PC-9 (cell line): ENCODE measurements around the gene ANKRD6. TPM values are rescaled to one million over a fixed set of nuclear protein-coding genes. Genes with fewer than 3 reads are reported as not detected.
"Not testable (repeated sequence)": the region's sequence is repeated elsewhere in the genome, so short reads cannot be mapped to it uniquely, and the experiment has no call there.

Experiments used
- BruUV-seq: library from RNA; stranded (reverse); fragments of 400-500 nt; replicated peaks from 2 replicates; lab custom pipeline; 2021; lab: Mats Ljungman, UMichigan
- CTCF ChIA-PET: fragments of 300-600 bp; sonication (Branson Sonifier 250); formaldehyde crosslinking; loops from one replicate; lab custom pipeline; 2022; ENCODE audit warnings: antibody characterized with exemption; lab: Charles Lee
- POLR2A ChIA-PET: fragments of 300-600 bp; sonication (Branson Sonifier 250); formaldehyde crosslinking; loops from one replicate; lab custom pipeline; 2022; ENCODE audit warnings: antibody characterized with exemption; ENCODE audit not compliant: unreplicated experiment; lab: Charles Lee
- DNase-seq, 2 experiments: peaks; one replicate each; pipeline versions ENCODE4 v3.0.0 to v3.0.0-alpha.2; 2015 to 2022; ENCODE audit warnings: mixed read lengths in 1 of 2
- H2AFZ ChIP-seq: fragments of 200-600 bp; sonication (generic); 2 replicates; pipeline ENCODE4 v1.8.1; 2017; ENCODE audit warnings: antibody characterized with exemption
- H3F3A ChIP-seq: fragments of 200-600 bp; sonication (generic); 2 replicates; pipeline ENCODE4 v1.8.1; 2017; ENCODE audit warnings: antibody characterized with exemption, mild to moderate bottlenecking, low read depth; ENCODE audit not compliant: insufficient read depth
- H3K27ac ChIP-seq: fragments of 200-600 bp; sonication (generic); 2 replicates; pipeline ENCODE4 v1.6.1; 2016; ENCODE audit warnings: mixed run types
- H3K27me3 ChIP-seq: fragments of 200-600 bp; sonication (generic); 2 replicates; pipeline ENCODE4 v1.6.1; 2016; ENCODE audit warnings: low read depth, mixed run types; ENCODE audit not compliant: insufficient read depth
- H3K36me3 ChIP-seq: fragments of 200-600 bp; sonication (generic); 2 replicates; pipeline ENCODE4 v1.6.1; 2016; ENCODE audit warnings: low read depth, mixed run types
- H3K4me1 ChIP-seq: fragments of 200-600 bp; sonication (generic); replicated peaks from 2 replicates; pipeline ENCODE4 v1.6.1; 2016; ENCODE audit warnings: mixed run types; ENCODE audit not compliant: insufficient read depth
- H3K4me2 ChIP-seq: fragments of 200-600 bp; sonication (generic); 2 replicates; pipeline ENCODE4 v1.6.1; 2017; ENCODE audit warnings: mixed run types
- H3K4me3 ChIP-seq: fragments of 200-600 bp; sonication (generic); 2 replicates; pipeline ENCODE4 v1.6.1; 2016; ENCODE audit warnings: mixed run types
- H3K79me2 ChIP-seq: fragments of 200-600 bp; sonication (generic); 2 replicates; pipeline ENCODE4 v1.6.1; 2017; ENCODE audit warnings: low read depth, mixed run types
- H3K9me2 ChIP-seq: fragments of 200-600 bp; sonication (generic); 2 replicates; pipeline ENCODE4 v1.8.1; 2017; ENCODE audit warnings: mild to moderate bottlenecking; ENCODE audit not compliant: insufficient read depth
- H3K9me3 ChIP-seq: fragments of 200-600 bp; sonication (generic); 2 replicates; pipeline ENCODE4 v1.8.1; 2016; ENCODE audit warnings: low read depth; ENCODE audit not compliant: insufficient read depth
- H4K20me1 ChIP-seq: fragments of 200-600 bp; sonication (generic); 2 replicates; pipeline ENCODE4 v1.8.1; 2017; ENCODE audit not compliant: insufficient read depth
- EZH2 ChIP-seq: fragments of 200-600 bp; sonication (generic); IDR thresholded peaks from 2 replicates; pipeline ENCODE4 v1.8.0; 2017; ENCODE audit warnings: antibody characterized with exemption, low read depth
- intact Hi-C: fragments of 100-400 bp; cut with micrococcal nuclease; formaldehyde crosslinking; loops from one replicate; pipeline ENCODE4 v1.10.0; 2022; ENCODE audit not compliant: unreplicated experiment
- total RNA-seq: library from RNA; stranded (reverse); gene quantifications from 2 replicates; pipeline ENCODE4 v1.2.3, GENCODE V29; 2021
- TF ChIP-seq, protein P1 (sequence below): fragments of 200-600 bp; sonication (generic); conservative IDR thresholded peaks from 2 replicates; pipeline ENCODE4 v1.6.1; 2017; ENCODE audit warnings: mixed run types, antibody characterized with exemption, mild to moderate bottlenecking, moderate library complexity

Gene ANKRD6
- total RNA-seq, 1 experiment from 2014 or later: 1.8 TPM

DNA sequence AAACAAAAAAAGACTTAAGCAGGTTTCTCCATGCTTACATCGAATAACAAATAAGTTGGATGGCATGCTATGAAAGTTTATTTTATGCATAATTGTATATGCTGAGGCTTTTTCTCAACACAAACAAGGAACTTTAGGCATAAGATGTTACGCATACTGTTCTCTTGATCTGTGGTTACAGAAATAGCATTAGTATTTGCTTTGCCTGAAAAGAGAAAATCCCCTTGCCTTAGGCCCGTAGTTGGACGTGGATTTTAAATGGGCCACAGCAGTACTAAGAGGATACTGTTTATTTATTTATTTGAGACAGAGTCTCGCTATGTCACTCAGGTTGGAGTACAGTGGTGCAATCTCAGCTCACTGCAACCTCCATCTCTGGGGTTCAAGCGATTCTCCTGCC lies 186.6 kb downstream of the ANKRD6 start:
- Histone ChIP-seq H3K4me1 (no peaks in the 10 kb centered on the region), H3K27ac (no peak overlapping the region), H3K27me3 (no peaks in the 10 kb centered on the region), H3K9me2 (no peaks in the 10 kb centered on the region), H3K9me3 (no peaks in the 10 kb centered on the region), H2AFZ (no peak overlapping the region), H3F3A (no peaks in the 10 kb centered on the region), H4K20me1 (no peaks in the 10 kb centered on the region), H3K4me2 (no peak overlapping the region), H3K4me3 (no peak overlapping the region), H3K36me3 (no peaks in the 10 kb centered on the region), H3K79me2 (no peaks in the 10 kb centered on the region)
- TF ChIP-seq, protein P1, sequence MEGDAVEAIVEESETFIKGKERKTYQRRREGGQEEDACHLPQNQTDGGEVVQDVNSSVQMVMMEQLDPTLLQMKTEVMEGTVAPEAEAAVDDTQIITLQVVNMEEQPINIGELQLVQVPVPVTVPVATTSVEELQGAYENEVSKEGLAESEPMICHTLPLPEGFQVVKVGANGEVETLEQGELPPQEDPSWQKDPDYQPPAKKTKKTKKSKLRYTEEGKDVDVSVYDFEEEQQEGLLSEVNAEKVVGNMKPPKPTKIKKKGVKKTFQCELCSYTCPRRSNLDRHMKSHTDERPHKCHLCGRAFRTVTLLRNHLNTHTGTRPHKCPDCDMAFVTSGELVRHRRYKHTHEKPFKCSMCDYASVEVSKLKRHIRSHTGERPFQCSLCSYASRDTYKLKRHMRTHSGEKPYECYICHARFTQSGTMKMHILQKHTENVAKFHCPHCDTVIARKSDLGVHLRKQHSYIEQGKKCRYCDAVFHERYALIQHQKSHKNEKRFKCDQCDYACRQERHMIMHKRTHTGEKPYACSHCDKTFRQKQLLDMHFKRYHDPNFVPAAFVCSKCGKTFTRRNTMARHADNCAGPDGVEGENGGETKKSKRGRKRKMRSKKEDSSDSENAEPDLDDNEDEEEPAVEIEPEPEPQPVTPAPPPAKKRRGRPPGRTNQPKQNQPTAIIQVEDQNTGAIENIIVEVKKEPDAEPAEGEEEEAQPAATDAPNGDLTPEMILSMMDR: no peak
- ChIA-PET POLR2A (no interaction called here), CTCF (no interaction called here)
- no TSS peak for BruUV-seq
- no peak for DNase-seq
- intact Hi-C loops: no loop called here

DNA sequence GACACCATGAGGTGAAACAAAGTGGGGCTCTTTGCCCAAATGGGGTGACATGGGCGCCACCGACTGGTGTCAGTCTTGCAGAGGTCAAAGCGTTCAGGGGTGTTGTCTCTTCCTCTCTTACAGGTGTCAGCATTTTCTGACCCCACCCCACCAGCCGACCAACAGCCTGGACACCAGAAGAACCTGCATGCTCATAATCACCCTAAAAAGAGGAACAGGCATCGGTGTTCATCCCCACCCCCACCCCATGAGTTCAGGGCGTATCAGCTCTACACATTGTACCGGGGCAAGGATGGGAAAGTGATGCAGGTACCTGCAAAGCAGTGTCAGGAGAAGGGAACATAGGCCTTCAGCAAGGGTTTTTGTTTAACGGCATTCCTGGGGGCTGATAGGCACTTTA lies 190.8 kb downstream of the ANKRD6 start:
- no peaks in the 10 kb centered on the region for H3K4me1 ChIP-seq
- intact Hi-C loops: no loop called here
- no peak overlapping the region for H3K27ac ChIP-seq
- ChIA-PET POLR2A (no interaction called here), CTCF (no interaction called here)
- H4K20me1 ChIP-seq: no peaks in the 10 kb centered on the region
- TF ChIP-seq EZH2: no peak
- TF ChIP-seq, protein P1: no peak
- BruUV-seq: no TSS peak
- H3K4me2 ChIP-seq: no peak overlapping the region
- H3K79me2 ChIP-seq: no peaks in the 10 kb centered on the region
- no peaks in the 10 kb centered on the region for H3K9me3 ChIP-seq
- H3K27me3 ChIP-seq: no peaks in the 10 kb centered on the region
- H2AFZ ChIP-seq: no peak overlapping the region
- no peak for DNase-seq
- no peaks in the 10 kb centered on the region for H3K9me2 ChIP-seq
- no peaks in the 10 kb centered on the region for H3F3A ChIP-seq
- no peak overlapping the region for H3K4me3 ChIP-seq
- no peaks in the 10 kb centered on the region for H3K36me3 ChIP-seq

DNA sequence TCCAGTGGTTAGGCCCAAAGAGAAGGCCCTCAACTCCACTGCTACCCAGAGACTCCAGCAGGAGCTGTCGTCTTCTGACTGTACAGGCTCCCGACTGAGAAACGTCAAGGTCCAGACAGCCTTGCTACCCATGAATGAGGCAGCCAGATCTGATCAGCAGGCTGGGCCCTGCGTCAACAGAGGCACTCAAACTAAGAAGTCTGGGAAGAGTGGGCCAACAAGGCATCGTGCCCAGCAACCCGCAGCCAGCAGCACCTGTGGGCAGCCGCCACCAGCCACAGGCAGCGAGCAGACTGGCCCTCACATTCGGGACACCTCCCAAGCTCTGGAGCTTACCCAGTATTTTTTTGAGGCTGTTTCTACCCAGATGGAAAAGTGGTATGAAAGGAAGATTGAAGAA lies 197.5 kb downstream of the ANKRD6 start:
- ChIA-PET CTCF (no interaction called here), POLR2A (no interaction called here)
- Histone ChIP-seq H3F3A (no peaks in the 10 kb centered on the region), H3K4me2 (no peak overlapping the region), H3K4me1 (no peaks in the 10 kb centered on the region), H3K9me3 (no peaks in the 10 kb centered on the region), H3K9me2 (no peaks in the 10 kb centered on the region), H3K27me3 (no peaks in the 10 kb centered on the region), H3K4me3 (no peak overlapping the region), H3K36me3 (no peaks in the 10 kb centered on the region), H3K79me2 (no peaks in the 10 kb centered on the region), H2AFZ (no peak overlapping the region), H4K20me1 (no peaks in the 10 kb centered on the region), H3K27ac (no peak overlapping the region)
- BruUV-seq: no TSS peak
- intact Hi-C loops: no loop called here
- no peak for DNase-seq
- TF ChIP-seq, protein P1: no peak
- no peak for TF ChIP-seq EZH2

DNA sequence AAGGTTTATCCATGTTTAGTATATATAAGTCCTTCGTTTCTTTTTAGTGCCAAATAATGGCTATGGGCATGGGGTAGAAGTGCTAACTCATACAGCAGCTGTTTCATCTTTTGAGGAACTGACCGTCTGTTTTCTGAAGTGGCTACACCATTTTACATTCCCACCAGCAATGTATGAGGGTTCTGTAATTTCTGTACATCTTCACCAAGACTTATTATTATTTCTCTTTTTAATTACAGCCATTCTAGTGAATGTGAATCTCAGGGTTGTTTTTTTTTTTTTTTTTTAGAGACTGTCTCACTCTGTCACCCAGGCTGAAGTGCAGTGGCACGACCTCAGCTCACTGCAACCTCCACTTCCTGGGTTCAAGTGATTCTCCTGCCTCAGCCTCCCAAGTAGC lies 203.5 kb downstream of the ANKRD6 start:
- CTCF ChIA-PET, H3K9me3 ChIP-seq, intact Hi-C loops: not testable (repeated sequence)

More for the DNA sequence above, 203.5 kb downstream of the ANKRD6 start:
- H3K9me2 ChIP-seq, H3K4me2 ChIP-seq, H3K27me3 ChIP-seq, H2AFZ ChIP-seq, H3K27ac ChIP-seq, H4K20me1 ChIP-seq, DNase-seq, H3K4me3 ChIP-seq, BruUV-seq, H3F3A ChIP-seq, H3K36me3 ChIP-seq: not testable (repeated sequence)
- Histone ChIP-seq H3K4me1 (peaks cover 13% of the 10 kb centered on the region; the same call in 1 of the 2 replicates), H3K79me2 (peaks cover 17% of the 10 kb centered on the region)
- POLR2A ChIA-PET: interaction anchor here (0.7 kb wide), 1 partner anchor 556 kb away, joined by 8 read pairs; the partner anchor contains the start of gene PNRC1
